B cell (primary cell): ENCODE results near the gene SEC63. TPM values are rescaled to one million over a fixed set of nuclear protein-coding genes. Genes with fewer than 3 reads are reported as not detected.

Experiments used
- ATAC-seq: fragments of 200-7000 bp; cut with Tn5 transposase; one replicate; pipeline ENCODE4 v1.10.0; 2021; ENCODE audit warnings: low read depth, mild to moderate bottlenecking, moderate number of reproducible peaks, moderate library complexity
- CTCF ChIA-PET: fragments of 350-600 bp; sonication (Branson Sonifier 250); formaldehyde crosslinking; loops from one replicate; lab custom pipeline; 2021; ENCODE audit warnings: antibody characterized with exemption, inconsistent platforms; lab: Charles Lee
- POLR2A ChIA-PET: fragments of 350-600 bp; sonication (Branson Sonifier 250); formaldehyde crosslinking; loops from one replicate; lab custom pipeline; 2021; ENCODE audit warnings: antibody characterized with exemption; lab: Charles Lee
- DNase-seq: peaks from one replicate; pipeline ENCODE4 v3.0.0; 2013
- H2AFZ ChIP-seq: 2 replicates; pipeline ENCODE4 v1.6.1; 2012; ENCODE audit warnings: mild to moderate bottlenecking, low read depth, low read length; ENCODE audit not compliant: insufficient read depth, poor library complexity, severe bottlenecking
- H3K27ac ChIP-seq, 2 donors: 1 replicate in 1 of 2; 2 replicates in 1 of 2; pipeline ENCODE4 v1.5.1; 2012 to 2013; ENCODE audit warnings: low read length in 2 of 2, mild to moderate bottlenecking in 2 of 2, moderate library complexity in 1 of 2
- H3K27me3 ChIP-seq, 4 experiments: fragments of 200-600 bp in 1 of 4; sonication (generic) in 1 of 4; replicated peaks in 1 of 4; 1 replicate in 2 of 4; 2 replicates in 2 of 4; pipeline versions ENCODE4 v1.6.1 to v1.7.0; 2013 to 2016; ENCODE audit warnings: low read length in 3 of 4, mild to moderate bottlenecking in 2 of 4, mixed read lengths in 1 of 4, moderate library complexity in 1 of 4; ENCODE audit not compliant: insufficient read depth in 4 of 4, control insufficient read depth in 3 of 4; ENCODE audit errors: control extremely low read depth in 1 of 4
- H3K36me3 ChIP-seq, 2 experiments: replicated peaks in 1 of 2; 1 replicate in 1 of 2; 2 replicates in 1 of 2; pipeline versions ENCODE4 v1.6.1 to v1.7.1; 2013; ENCODE audit warnings: low read length in 1 of 2; ENCODE audit not compliant: insufficient read depth in 2 of 2, control insufficient read depth in 1 of 2; ENCODE audit errors: control extremely low read depth in 1 of 2, extremely low read depth in 1 of 2
- H3K4me1 ChIP-seq, 2 donors: fragments of 200-600 bp in 1 of 2; sonication (generic) in 1 of 2; 1 replicate in 1 of 2; 2 replicates in 1 of 2; pipeline versions ENCODE4 v1.5.1 to v1.6.1; 2013 to 2017; ENCODE audit warnings: low read length in 2 of 2; ENCODE audit not compliant: control insufficient read depth in 2 of 2, insufficient read depth in 2 of 2
- H3K4me2 ChIP-seq: replicated peaks from 2 replicates; pipeline ENCODE3; 2012; ENCODE audit warnings: mild to moderate bottlenecking, low read depth, low read length; ENCODE audit not compliant: poor library complexity, severe bottlenecking
- H3K4me3 ChIP-seq, 5 experiments: fragments of 200-600 bp in 1 of 5; sonication (generic) in 1 of 5; 1 replicate in 3 of 5; 2 replicates in 2 of 5; pipeline versions ENCODE4 v1.5.1 to v1.7.0; 2011 to 2016; ENCODE audit warnings: low read length in 4 of 5, mild to moderate bottlenecking in 4 of 5, low read depth in 2 of 5, control low read depth in 1 of 5, moderate library complexity in 1 of 5; ENCODE audit not compliant: insufficient read depth in 1 of 5; ENCODE audit errors: control extremely low read depth in 1 of 5, extremely low read depth in 1 of 5
- H3K79me2 ChIP-seq: fragments of 200-600 bp; sonication (generic); one replicate; pipeline ENCODE4 v1.6.0; 2016; ENCODE audit warnings: low read length; ENCODE audit not compliant: control insufficient read depth, insufficient read depth
- H3K9ac ChIP-seq: fragments of 200-600 bp; sonication (generic); 2 replicates; pipeline ENCODE4 v1.6.1; 2017; ENCODE audit warnings: mild to moderate bottlenecking, low read length, moderate library complexity
- H3K9me3 ChIP-seq, 3 donors: one replicate each; pipeline versions ENCODE4 v1.6.1 to v1.7.1; 2013; ENCODE audit warnings: low read length in 2 of 3; ENCODE audit not compliant: control insufficient read depth in 2 of 3, insufficient read depth in 1 of 3; ENCODE audit errors: control extremely low read depth in 1 of 3
- H4K20me1 ChIP-seq: 2 replicates; pipeline ENCODE4 v1.6.0; 2012; ENCODE audit warnings: mild to moderate bottlenecking, low read length; ENCODE audit not compliant: insufficient read depth, control insufficient read depth, poor library complexity, severe bottlenecking
- H3K27ac Mint-ChIP-seq: one replicate; pipeline ENCODE4 v1.8.0; 2021; ENCODE audit warnings: mixed read lengths
- H3K27me3 Mint-ChIP-seq: one replicate; pipeline ENCODE4 v1.8.0; 2021; ENCODE audit warnings: mixed read lengths
- H3K4me1 Mint-ChIP-seq: one replicate; pipeline ENCODE4 v1.8.0; 2021; ENCODE audit warnings: mixed read lengths
- H3K4me3 Mint-ChIP-seq: one replicate; pipeline ENCODE4 v1.8.0; 2021; ENCODE audit warnings: mixed read lengths
- H3K9me3 Mint-ChIP-seq: one replicate; pipeline ENCODE4 v1.8.0; 2022; ENCODE audit warnings: mixed read lengths; ENCODE audit not compliant: insufficient read depth
- EZH2 ChIP-seq: IDR thresholded peaks from 2 replicates; pipeline ENCODE4 v1.6.1; 2012; ENCODE audit warnings: borderline replicate concordance, low read depth, mild to moderate bottlenecking, moderate library complexity, low read length; ENCODE audit not compliant: insufficient read depth, poor library complexity, severe bottlenecking
- WGBS: methylation state at CpG from one replicate; pipeline ENCODE4 v1.1.5; 2013; ENCODE audit warnings: missing lambda C conversion rate; ENCODE audit not compliant: insufficient coverage; 5-methylcytosine and 5-hydroxymethylcytosine counted together
- intact Hi-C: fragments of 100-400 bp; cut with micrococcal nuclease; formaldehyde crosslinking; loops from one replicate; pipeline ENCODE4 v1.10.0; 2022
- polyA plus RNA-seq: library from polyadenylated mRNA; depleted of rRNA; stranded (reverse); fragments of >200 nt; gene quantifications from 2 replicates; pipeline ENCODE4 v1.2.3, GENCODE V29; 2012
- total RNA-seq, 2 donors: library from RNA; stranded (reverse); fragments of 120-200 nt in 1 of 2; gene quantifications; 1 replicate in 1 of 2; 2 replicates in 1 of 2; pipeline versions ENCODE4 v1.2.3 to v1.2.4, GENCODE V29; 2013 to 2022
- TF ChIP-seq, protein P1 (sequence below): fragments of 200-600 bp; IDR thresholded peaks from one replicate; pipeline ENCODE4 v1.8.0; 2022; ENCODE audit warnings: antibody characterized with exemption, mild to moderate bottlenecking

SEC63 gene
- total and polyA plus RNA-seq, 2 donors (not counting 1 experiment from before 2014, with no cell fraction given): 12.5 to 79.5 TPM

- no peak overlapping the region for H3K4me3 ChIP-seq
- H3K9me3 ChIP-seq: no peaks in the 10 kb centered on the region
- DNase-seq: no peak
- TF ChIP-seq EZH2: no peak
- H3K9me3 Mint-ChIP-seq: no peaks in the 10 kb centered on the region
- H3K27ac ChIP-seq: no peak overlapping the region
- intact Hi-C loops: no loop called here
- WGBS: 97% methylated on average over 3 of the region's 4 CpGs
- H3K27me3 Mint-ChIP-seq: no peaks in the 10 kb centered on the region
- H3K4me3 Mint-ChIP-seq: no peak overlapping the region
- H4K20me1 ChIP-seq: no peaks in the 10 kb centered on the region
- no peak overlapping the region for H3K27ac Mint-ChIP-seq
- no peaks in the 10 kb centered on the region for H3K79me2 ChIP-seq
- no peak overlapping the region for H2AFZ ChIP-seq
- ChIA-PET CTCF (interaction anchor here (1.0 to 1.2 kb wide), 2 partner anchors 10 to 72 kb away, joined by 3 read pairs; no protein-coding TSS in a partner anchor), POLR2A (no interaction called here)
- H3K27me3 ChIP-seq: no peaks in the 10 kb centered on the region
- no peaks in the 10 kb centered on the region for H3K36me3 ChIP-seq
- H3K9ac ChIP-seq: no peak overlapping the region
- no peak for ATAC-seq
- H3K4me2 ChIP-seq: no peak overlapping the region
- H3K4me1 Mint-ChIP-seq: no peaks in the 10 kb centered on the region
- H3K4me1 ChIP-seq: no peaks in the 10 kb centered on the region
Observed at GRCh38 chr6:107976155-107976783, 18.3 kb upstream of the SEC63 start.

DNA sequence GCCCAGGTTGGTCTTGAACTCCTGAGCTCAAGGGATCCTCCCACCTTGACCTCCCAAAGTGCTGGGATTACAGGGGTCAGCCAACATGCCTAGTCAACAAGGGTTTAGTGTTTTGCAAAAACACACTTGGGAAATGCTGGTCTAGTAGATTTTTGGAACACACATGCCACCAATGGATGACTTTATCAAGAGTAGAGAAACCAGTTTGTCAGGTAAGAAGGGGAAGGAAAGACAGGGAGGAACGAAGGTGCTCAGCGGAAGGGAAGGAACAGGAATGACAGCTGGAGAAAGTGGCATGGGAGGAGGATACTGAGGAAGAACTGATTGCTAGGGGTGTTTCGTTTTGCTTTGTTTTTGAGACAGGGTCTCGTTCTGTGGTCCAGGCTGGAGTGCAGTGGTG, 15.6 kb upstream of the SEC63 start:
- ATAC-seq: no peak
- H3K27ac Mint-ChIP-seq: no peak overlapping the region

More for the DNA sequence above, 15.6 kb upstream of the SEC63 start:
- H3K4me2 ChIP-seq: no peak overlapping the region
- no peaks in the 10 kb centered on the region for H3K79me2 ChIP-seq
- H3K9me3 Mint-ChIP-seq: no peaks in the 10 kb centered on the region
- no peak overlapping the region for H3K9ac ChIP-seq
- no peaks in the 10 kb centered on the region for H4K20me1 ChIP-seq
- H3K27me3 ChIP-seq: no peaks in the 10 kb centered on the region
- H2AFZ ChIP-seq: no peak overlapping the region
- H3K27me3 Mint-ChIP-seq: no peaks in the 10 kb centered on the region
- no peaks in the 10 kb centered on the region for H3K36me3 ChIP-seq
- no peak overlapping the region for H3K27ac ChIP-seq
- 81% methylated on average over 4 of the region's 4 CpGs for WGBS
- no peak for DNase-seq
- no peak overlapping the region for H3K4me3 Mint-ChIP-seq
- POLR2A ChIA-PET: no interaction called here
- CTCF ChIA-PET: no interaction called here
- TF ChIP-seq EZH2: no peak
- TF ChIP-seq, protein P1, sequence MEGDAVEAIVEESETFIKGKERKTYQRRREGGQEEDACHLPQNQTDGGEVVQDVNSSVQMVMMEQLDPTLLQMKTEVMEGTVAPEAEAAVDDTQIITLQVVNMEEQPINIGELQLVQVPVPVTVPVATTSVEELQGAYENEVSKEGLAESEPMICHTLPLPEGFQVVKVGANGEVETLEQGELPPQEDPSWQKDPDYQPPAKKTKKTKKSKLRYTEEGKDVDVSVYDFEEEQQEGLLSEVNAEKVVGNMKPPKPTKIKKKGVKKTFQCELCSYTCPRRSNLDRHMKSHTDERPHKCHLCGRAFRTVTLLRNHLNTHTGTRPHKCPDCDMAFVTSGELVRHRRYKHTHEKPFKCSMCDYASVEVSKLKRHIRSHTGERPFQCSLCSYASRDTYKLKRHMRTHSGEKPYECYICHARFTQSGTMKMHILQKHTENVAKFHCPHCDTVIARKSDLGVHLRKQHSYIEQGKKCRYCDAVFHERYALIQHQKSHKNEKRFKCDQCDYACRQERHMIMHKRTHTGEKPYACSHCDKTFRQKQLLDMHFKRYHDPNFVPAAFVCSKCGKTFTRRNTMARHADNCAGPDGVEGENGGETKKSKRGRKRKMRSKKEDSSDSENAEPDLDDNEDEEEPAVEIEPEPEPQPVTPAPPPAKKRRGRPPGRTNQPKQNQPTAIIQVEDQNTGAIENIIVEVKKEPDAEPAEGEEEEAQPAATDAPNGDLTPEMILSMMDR: no peak
- H3K4me1 ChIP-seq: no peaks in the 10 kb centered on the region
- no peaks in the 10 kb centered on the region for H3K9me3 ChIP-seq
- no peaks in the 10 kb centered on the region for H3K4me1 Mint-ChIP-seq
- no peak overlapping the region for H3K4me3 ChIP-seq
- intact Hi-C loops: no loop called here
